H1 (cell line): ENCODE measurements around the gene ZFP36L1. TPM values are rescaled to one million over a fixed set of nuclear protein-coding genes. Genes with fewer than 3 reads are reported as not detected.

Experiments
- CTCF ChIA-PET: fragments of 300-600 bp; sonication (Branson Sonifier 250); formaldehyde crosslinking; loops from one replicate; lab custom pipeline; 2021; ENCODE audit not compliant: partially characterized antibody; lab: Charles Lee
- POLR2A ChIA-PET: fragments of 300-600 bp; sonication (Branson Sonifier 250); formaldehyde crosslinking; loops from one replicate; lab custom pipeline; 2021; ENCODE audit warnings: inconsistent platforms; ENCODE audit not compliant: partially characterized antibody; lab: Charles Lee
- DNase-seq, 2 experiments: peaks; one replicate each; pipeline versions ENCODE4 v3.0.0 to v3.0.0-alpha.2; 2010 to 2022; ENCODE audit warnings: low spot score in 2 of 2, low read depth in 1 of 2, mixed read lengths in 1 of 2
- FAIRE-seq: peaks from 2 replicates; lab custom pipeline; 2011; peaks lifted over from hg19 to GRCh38; lab: Jason Lieb, UNC
- H2AFZ ChIP-seq: 2 replicates; pipeline ENCODE4 v1.8.1; 2012; ENCODE audit warnings: low read length, inconsistent platforms
- H2AK5ac ChIP-seq: 2 replicates; pipeline ENCODE4 v1.6.1; 2013; ENCODE audit warnings: low read depth, low read length
- H2BK120ac ChIP-seq: replicated peaks from 2 replicates; pipeline ENCODE3; 2013; ENCODE audit warnings: low read depth, low read length, inconsistent platforms
- H2BK12ac ChIP-seq: 2 replicates; pipeline ENCODE4 v1.6.1; 2013; ENCODE audit warnings: low read depth, low read length
- H2BK15ac ChIP-seq: 2 replicates; pipeline ENCODE4 v1.6.1; 2013; ENCODE audit warnings: low read length
- H2BK20ac ChIP-seq: 2 replicates; pipeline ENCODE4 v1.6.1; 2013; ENCODE audit warnings: low read length
- H2BK5ac ChIP-seq: 2 replicates; pipeline ENCODE4 v1.6.1; 2013; ENCODE audit warnings: low read depth, low read length
- H3K14ac ChIP-seq: 2 replicates; pipeline ENCODE4 v1.6.1; 2013; ENCODE audit warnings: inconsistent platforms; ENCODE audit not compliant: insufficient read length
- H3K18ac ChIP-seq: 2 replicates; pipeline ENCODE4 v1.6.1; 2013; ENCODE audit warnings: low read length; ENCODE audit errors: extremely low read depth
- H3K23ac ChIP-seq: 2 replicates; pipeline ENCODE4 v1.6.1; 2013; ENCODE audit warnings: inconsistent platforms; ENCODE audit not compliant: insufficient read length
- H3K23me2 ChIP-seq: 2 replicates; pipeline ENCODE4 v1.6.1; 2013; ENCODE audit warnings: low read depth, low read length
- H3K27ac ChIP-seq: 2 replicates; pipeline ENCODE4 v1.6.1; 2011; ENCODE audit warnings: low read depth, low read length, inconsistent platforms
- H3K27me3 ChIP-seq, 4 experiments: replicated peaks in 1 of 4; 1 replicate in 1 of 4; 2 replicates in 3 of 4; pipeline versions ENCODE4 v1.6.1 to v1.8.1; 2011 to 2013; ENCODE audit warnings: low read length in 3 of 4, mild to moderate bottlenecking in 3 of 4, inconsistent platforms in 2 of 4, mixed read lengths in 2 of 4, moderate library complexity in 1 of 4; ENCODE audit not compliant: control insufficient read depth in 3 of 4, insufficient read depth in 3 of 4; ENCODE audit errors: extremely low read depth in 1 of 4
- H3K36me3 ChIP-seq, 4 experiments: 2 replicates each; pipeline versions ENCODE4 v1.6.1 to v1.8.1; 2011 to 2013; ENCODE audit warnings: mild to moderate bottlenecking in 4 of 4, low read length in 3 of 4, moderate library complexity in 2 of 4, control low read depth in 1 of 4, inconsistent platforms in 1 of 4; ENCODE audit not compliant: insufficient read depth in 4 of 4, control insufficient read depth in 2 of 4
- H3K4ac ChIP-seq: replicated peaks from 2 replicates; pipeline ENCODE3; 2013; ENCODE audit warnings: low read length, low read depth, mixed read lengths, inconsistent platforms; ENCODE audit not compliant: insufficient read length
- H3K4me1 ChIP-seq, 4 experiments: replicated peaks in 1 of 4; 1 replicate in 1 of 4; 2 replicates in 3 of 4; pipeline versions ENCODE4 v1.6.1 to v1.8.1; 2011 to 2013; ENCODE audit warnings: low read length in 3 of 4, inconsistent platforms in 2 of 4, mixed read lengths in 1 of 4; ENCODE audit not compliant: insufficient read depth in 4 of 4, control insufficient read depth in 3 of 4
- H3K4me2 ChIP-seq, 2 experiments: 2 replicates each; pipeline versions ENCODE4 v1.6.1 to v1.8.1; 2011 to 2013; ENCODE audit warnings: low read depth in 2 of 2, low read length in 2 of 2, control low read depth in 1 of 2, inconsistent platforms in 1 of 2, mild to moderate bottlenecking in 1 of 2; ENCODE audit not compliant: insufficient read depth in 1 of 2
- H3K4me3 ChIP-seq, 4 experiments: fragments of 200-600, 300-600 bp in 1 of 4; sonication (generic), shearing (Covaris generic), sonication (Bioruptor Twin) in 1 of 4; 2 replicates each; pipeline versions ENCODE4 v1.5.1 to v1.8.1; 2011 to 2016; ENCODE audit warnings: low read length in 4 of 4, low read depth in 3 of 4, control low read depth in 2 of 4, inconsistent platforms in 2 of 4, mild to moderate bottlenecking in 2 of 4, mixed read lengths in 1 of 4, moderate library complexity in 1 of 4; ENCODE audit not compliant: insufficient read depth in 2 of 4; ENCODE audit errors: extremely low read depth in 1 of 4
- H3K56ac ChIP-seq: replicated peaks from 2 replicates; pipeline ENCODE3; 2013; ENCODE audit warnings: low read depth, mild to moderate bottlenecking, mixed read lengths, low read length, inconsistent platforms; ENCODE audit not compliant: insufficient read length
- H3K79me1 ChIP-seq: 2 replicates; pipeline ENCODE4 v1.6.1; 2013; ENCODE audit warnings: low read depth, low read length, control low read depth
- H3K79me2 ChIP-seq, 2 experiments: 2 replicates each; pipeline versions ENCODE4 v1.6.1 to v1.8.1; 2012 to 2013; ENCODE audit warnings: low read length in 2 of 2, mild to moderate bottlenecking in 2 of 2, inconsistent platforms in 1 of 2; ENCODE audit not compliant: insufficient read depth in 2 of 2, control insufficient read depth in 1 of 2
- H3K9ac ChIP-seq, 4 experiments: replicated peaks in 1 of 4; 1 replicate in 1 of 4; 2 replicates in 3 of 4; pipeline versions ENCODE4 v1.6.1 to v1.8.1; 2011 to 2013; ENCODE audit warnings: low read depth in 3 of 4, low read length in 3 of 4, control low read depth in 2 of 4, mild to moderate bottlenecking in 2 of 4, moderate library complexity in 2 of 4, inconsistent platforms in 1 of 4; ENCODE audit errors: extremely low read depth in 1 of 4
- H3K9me3 ChIP-seq, 2 experiments: 2 replicates each; pipeline versions ENCODE4 v1.6.1 to v1.8.1; 2012 to 2013; ENCODE audit warnings: mild to moderate bottlenecking in 2 of 2, moderate library complexity in 2 of 2, control low read depth in 1 of 2, inconsistent platforms in 1 of 2, low read depth in 1 of 2, low read length in 1 of 2, mixed read lengths in 1 of 2; ENCODE audit not compliant: insufficient read depth in 2 of 2
- H4K20me1 ChIP-seq, 2 experiments: replicated peaks in 1 of 2; 2 replicates each; pipeline versions ENCODE3 to v1.8.1; 2011 to 2013; ENCODE audit warnings: inconsistent platforms in 2 of 2, low read length in 2 of 2, mild to moderate bottlenecking in 1 of 2; ENCODE audit not compliant: insufficient read depth in 2 of 2, control insufficient read depth in 1 of 2
- H4K5ac ChIP-seq: 2 replicates; pipeline ENCODE4 v1.6.1; 2013; ENCODE audit warnings: low read length, low read depth, mixed read lengths, inconsistent platforms; ENCODE audit not compliant: insufficient read length
- H4K8ac ChIP-seq: 2 replicates; pipeline ENCODE4 v1.8.0; 2013; ENCODE audit warnings: mild to moderate bottlenecking, moderate library complexity, low read length, inconsistent platforms; ENCODE audit not compliant: insufficient read depth; ENCODE audit errors: extremely low read depth
- H4K91ac ChIP-seq: replicated peaks from 2 replicates; pipeline ENCODE3; 2013; ENCODE audit warnings: low read length, mixed read lengths, inconsistent platforms; ENCODE audit not compliant: insufficient read length
- ATF2 ChIP-seq: IDR thresholded peaks from 2 replicates; pipeline ENCODE4 v1.6.1; 2012; ENCODE audit warnings: low read length, inconsistent platforms
- CBX8 ChIP-seq: fragments of 300-800, 300-1000 bp; sonication (generic); IDR thresholded peaks from 2 replicates; pipeline ENCODE4 v1.7.1; 2016; ENCODE audit warnings: low read depth, low read length, borderline replicate concordance
- NANOG ChIP-seq: IDR thresholded peaks from 2 replicates; pipeline ENCODE4 v1.6.1; 2011; ENCODE audit warnings: low read length, low read depth, mild to moderate bottlenecking, inconsistent platforms; ENCODE audit not compliant: insufficient read depth, poor library complexity, severe bottlenecking
- POLR2AphosphoS5 ChIP-seq: IDR thresholded peaks from 2 replicates; pipeline ENCODE4 v1.6.1; 2011; ENCODE audit warnings: low read depth, low read length
- SIN3A ChIP-seq, 2 experiments: IDR thresholded peaks in 1 of 2; conservative IDR thresholded peaks in 1 of 2; 2 replicates each; pipeline ENCODE4 v1.6.1; 2011 to 2012; ENCODE audit warnings: low read length in 2 of 2, improper control_type of control experiment in 1 of 2, low read depth in 1 of 2, mild to moderate bottlenecking in 1 of 2
- TAF1 ChIP-seq: IDR thresholded peaks from 2 replicates; pipeline ENCODE4 v1.6.1; 2011; ENCODE audit warnings: mild to moderate bottlenecking, low read depth, low read length
- TAF7 ChIP-seq: optimal IDR thresholded peaks from 2 replicates; pipeline ENCODE3; 2011; ENCODE audit warnings: low read depth, mild to moderate bottlenecking, inconsistent platforms, low read length, moderate library complexity, borderline replicate concordance
- TBP ChIP-seq: IDR thresholded peaks from 2 replicates; pipeline ENCODE4 v1.6.1; 2011; ENCODE audit warnings: low read depth, low read length, improper control_type of control experiment
- TCF12 ChIP-seq: IDR thresholded peaks from 2 replicates; pipeline ENCODE4 v1.6.1; 2011; ENCODE audit warnings: low read depth, mild to moderate bottlenecking, low read length
- WGBS, 2 experiments: shearing (Covaris generic) in 1 of 2; methylation state at CpG; one replicate each; pipeline versions ENCODE4 v1.1.6 to v1.1.7; 2013 to 2015; ENCODE audit warnings: low lambda C conversion rate in 2 of 2, mixed read lengths in 2 of 2, inconsistent platforms in 1 of 2, low coverage in 1 of 2, missing lambda C conversion rate in 1 of 2; ENCODE audit not compliant: insufficient replicate concordance in 2 of 2, insufficient coverage in 1 of 2, insufficient read length in 1 of 2; ENCODE audit errors: extremely low coverage in 1 of 2, missing lambda C conversion rate in 1 of 2; 5-methylcytosine and 5-hydroxymethylcytosine counted together
- polyA plus RNA-seq, 7 experiments: library from polyadenylated mRNA; depleted of rRNA in 3 of 7; stranded (reverse) in 5 of 7; unstranded in 2 of 7; fragments of >200 nt in 5 of 7; fragments of 200-250 nt in 2 of 7; gene quantifications; 1 replicate in 5 of 7; 2 replicates in 1 of 7; 4 replicates in 1 of 7; pipeline versions ENCODE4 v1.2.1 to v1.2.3, GENCODE V29; 2011 to 2013; ENCODE audit warnings: missing spikeins in 2 of 7, mixed read lengths in 2 of 7
- total RNA-seq: library from RNA; stranded (reverse); fragmentation: NEBNext Ultra II Directional; extraction: Animal tissue kit (Norgen Biotek cat#: 25700); gene quantifications from 2 replicates; pipeline ENCODE4 v1.2.1, GENCODE V29; 2021

Gene ZFP36L1
- total and polyA plus RNA-seq, 2 of the 8 experiments (the other 6 are each of a cell fraction or from before 2014, with no cell fraction given) = 80.4 to 132 TPM

GRCh38 chr14:68791078-68791901 is 1.6 kb downstream of the ZFP36L1 start:
- ChIA-PET CTCF (interaction anchor here (0.7 to 5.9 kb wide), 8 partner anchors 17 to 858 kb away, joined by 3 to 60 read pairs (median 4); no protein-coding TSS in a partner anchor), POLR2A (interaction anchor here (0.7 to 9.6 kb wide), 20 partner anchors 12 to 857 kb away, joined by 3 to 222 read pairs (median 5); no protein-coding TSS in a partner anchor)
- H3K14ac ChIP-seq = no peak overlapping the region
- H3K56ac ChIP-seq = no peak overlapping the region
- no peak overlapping the region for H2BK20ac ChIP-seq
- H3K23ac ChIP-seq = no peak overlapping the region
- H2BK12ac ChIP-seq = no peak overlapping the region
- H3K9ac ChIP-seq = peak overlapping the region; percentile 81 to 97 (median 97)
- DNase-seq (peak in 1 of 2 experiments; percentile 49), FAIRE-seq (no peak)
- H3K9me3 ChIP-seq = no peaks in the 10 kb centered on the region
- peak overlapping the region; percentile 57 for H4K5ac ChIP-seq
- peak overlapping the region; percentile 97 for H2BK5ac ChIP-seq
- peaks cover 9% of the 10 kb centered on the region; the same call in 1 of the 2 replicates for H3K79me1 ChIP-seq
- H2AK5ac ChIP-seq = no peak overlapping the region
- WGBS, 2 experiments = 2% methylated on average over 15 of the region's 15 CpGs; no CpG with 5 or more reads in 1 of the 2 experiments
- peak overlapping the region; percentile 84 to 97 for H3K4me2 ChIP-seq
- H3K23me2 ChIP-seq = peaks cover 17% of the 10 kb centered on the region; the same call in 1 of the 2 replicates
- peaks cover 0 to 22% (median 12%) of the 10 kb centered on the region in 4 experiments; a peak in 6 of 7 replicates for H3K4me1 ChIP-seq
- peak overlapping the region; percentile 96; the same call in 1 of the 2 replicates for H3K27ac ChIP-seq
- no peak overlapping the region for H2BK15ac ChIP-seq
- peaks cover 18 to 38% (median 28%) of the 10 kb centered on the region in 4 experiments for H3K36me3 ChIP-seq
- H4K91ac ChIP-seq = no peak overlapping the region
- H4K8ac ChIP-seq = no peak overlapping the region
- peaks cover 26 to 55% of the 10 kb centered on the region in 2 experiments for H3K79me2 ChIP-seq
- no peak overlapping the region for H3K4ac ChIP-seq
- peaks cover 31% of the 10 kb centered on the region in 2 experiments for H4K20me1 ChIP-seq
- H2AFZ ChIP-seq = no peak overlapping the region
- no peak overlapping the region for H2BK120ac ChIP-seq
- H3K4me3 ChIP-seq = peak overlapping the region; percentile 79 to 99 (median 94)
- H3K18ac ChIP-seq = no peak overlapping the region; the same call in 1 of the 2 replicates
- no peaks in the 10 kb centered on the region for H3K27me3 ChIP-seq
- peak; percentile 46; the same call in 1 of the 2 replicates for TF ChIP-seq TAF1
- TF ChIP-seq SIN3A (conservative IDR thresholded peaks at IDR 0.05 in 1 of 2, IDR thresholded peaks at IDR 0.05 in 1 of 2; ENCODE audit: low read depth in 1 of 2, low read length in 2 of 2) = peak; percentile 34 to 80; a peak in 2 of 4 replicates
- TF ChIP-seq TBP = no peak
- peak; percentile 9 for TF ChIP-seq POLR2AphosphoS5
- TF ChIP-seq TAF7 = peak; percentile 39
- TF ChIP-seq ATF2 = peak; percentile 81
- no peak for TF ChIP-seq TCF12
- peak; percentile 61 for TF ChIP-seq NANOG
- no peak for TF ChIP-seq CBX8
